Measurements from ENCODE around the gene PLXNA4. TPM values are rescaled to one million over a fixed set of nuclear protein-coding genes. Genes with fewer than 3 reads are reported as not detected.

The PLXNA4 gene
- total RNA-seq, 4 donors from 2014 or later: 0.49 to 7.1 (median 2.0) TPM

DNA sequence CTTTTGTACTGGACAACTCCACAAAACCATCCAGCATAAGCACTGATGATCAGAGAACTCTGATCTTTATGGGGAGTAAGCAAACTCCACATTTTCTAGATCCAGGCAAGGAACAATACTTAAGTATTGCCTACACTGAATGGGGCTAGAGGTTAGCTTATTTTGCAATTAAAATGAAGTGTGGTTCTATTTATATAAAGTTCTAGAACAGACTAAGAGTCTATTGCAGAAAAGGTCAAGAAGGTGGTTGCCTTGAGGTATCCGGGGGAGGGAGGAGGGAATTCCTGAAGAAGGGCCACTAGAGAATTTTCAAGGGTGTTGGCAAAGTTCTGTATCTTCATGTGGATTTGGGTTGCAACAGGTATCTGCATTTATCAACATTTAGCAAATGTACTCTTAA is 477.9 kb downstream of the PLXNA4 start:
- Histone ChIP-seq H3K36me3 (no peaks in the 10 kb centered on the region), H3K4me1 (no peaks in the 10 kb centered on the region), H3K27ac (no peak overlapping the region), H3K27me3 (peaks cover 0 to 27% (median 0%) of the 10 kb centered on the region in 4 donors), H3K9me3 (no peaks in the 10 kb centered on the region), H3K4me3 (no peak overlapping the region)
- TF ChIP-seq POLR2A (IDR thresholded peaks at IDR 0.05) (no peak), CTCF (IDR thresholded peaks at IDR 0.05) (no peak)
- 47 to 75% methylated on average over 1 of the region's 1 CpG for WGBS, 2 donors
- intact Hi-C loops (cut with DNase I): no loop called here
- no peak for DNase-seq

DNA sequence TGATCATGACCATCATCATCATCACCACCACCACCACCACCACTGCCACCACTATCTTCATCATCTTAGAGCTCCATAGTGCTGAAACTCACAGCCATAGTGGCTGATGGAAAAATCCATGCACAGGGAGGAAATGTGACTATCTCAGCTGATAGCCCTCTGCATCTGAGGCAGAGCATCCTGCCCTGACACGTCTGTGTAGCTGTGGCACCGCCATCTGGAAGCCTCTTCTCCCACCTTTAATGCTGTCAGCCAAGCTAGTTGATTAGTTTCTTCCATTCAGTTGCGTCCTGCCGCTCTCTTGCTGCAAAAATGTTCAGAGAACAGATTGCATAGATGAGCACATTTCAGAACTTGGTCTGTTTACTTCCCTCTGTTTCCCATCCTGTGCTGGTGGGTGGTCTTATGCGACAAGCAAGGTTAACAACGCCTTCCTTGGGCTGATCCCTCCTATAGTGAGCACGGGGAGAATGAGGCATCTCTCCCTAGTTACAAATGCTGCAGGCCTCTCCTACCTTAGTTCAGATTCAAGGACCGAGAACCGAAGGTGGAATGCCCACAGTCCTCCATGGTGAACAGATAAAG is 478.6 kb downstream of the PLXNA4 start:
- TF ChIP-seq POLR2A (IDR thresholded peaks at IDR 0.05): no peak
- WGBS, 2 donors: 58 to 64% methylated on average over 8 to 9 of the region's 9 CpGs

GRCh38 chr7:132095111-132095765 is 481.0 kb downstream of the PLXNA4 start:
- no peaks in the 10 kb centered on the region for H3K36me3 ChIP-seq
- intact Hi-C loops (cut with DNase I): no loop called here
- no peak overlapping the region for H3K4me3 ChIP-seq
- 55 to 96% methylated on average over 2 to 5 of the region's 5 CpGs for WGBS, 2 donors
- no peak for DNase-seq
- no peaks in the 10 kb centered on the region for H3K4me1 ChIP-seq
- H3K27ac ChIP-seq: no peak overlapping the region
- H3K9me3 ChIP-seq: no peaks in the 10 kb centered on the region
- H3K27me3 ChIP-seq: peaks cover 0 to 37% (median 0%) of the 10 kb centered on the region in 4 donors
- TF ChIP-seq CTCF (IDR thresholded peaks at IDR 0.05): no peak

More for the DNA sequence above, 478.6 kb downstream of the PLXNA4 start:
- DNase-seq: no peak
- Histone ChIP-seq H3K4me3 (no peak overlapping the region), H3K27me3 (peaks cover 0 to 28% (median 0%) of the 10 kb centered on the region in 4 donors), H3K4me1 (no peaks in the 10 kb centered on the region), H3K9me3 (no peaks in the 10 kb centered on the region), H3K27ac (no peak overlapping the region), H3K36me3 (no peaks in the 10 kb centered on the region)
- intact Hi-C loops (cut with DNase I): no loop called here

GRCh38 chr7:132092106-132092505 is 484.2 kb downstream of the PLXNA4 start:
- Histone ChIP-seq H3K27ac (no peak overlapping the region), H3K9me3 (no peaks in the 10 kb centered on the region), H3K4me3 (no peak overlapping the region), H3K36me3 (no peaks in the 10 kb centered on the region), H3K4me1 (no peaks in the 10 kb centered on the region), H3K27me3 (peaks cover 0 to 27% (median 0%) of the 10 kb centered on the region in 4 donors)
- DNase-seq: no peak
- intact Hi-C loops (cut with DNase I): no loop called here
- 33 to 55% methylated on average over 2 to 3 of the region's 4 CpGs for WGBS, 2 donors
- TF ChIP-seq CTCF (IDR thresholded peaks at IDR 0.05): no peak
- TF ChIP-seq POLR2A (IDR thresholded peaks at IDR 0.05): no peak

GRCh38 chr7:132091706-132092105 is 484.6 kb downstream of the PLXNA4 start:
- H3K36me3 ChIP-seq: no peaks in the 10 kb centered on the region
- no peaks in the 10 kb centered on the region for H3K4me1 ChIP-seq
- DNase-seq: no peak
- no peaks in the 10 kb centered on the region for H3K9me3 ChIP-seq
- TF ChIP-seq CTCF (IDR thresholded peaks at IDR 0.05): no peak
- TF ChIP-seq POLR2A (IDR thresholded peaks at IDR 0.05): no peak
- peaks cover 0 to 27% (median 0%) of the 10 kb centered on the region in 4 donors for H3K27me3 ChIP-seq
- intact Hi-C loops (cut with DNase I): no loop called here
- no peak overlapping the region for H3K4me3 ChIP-seq
- WGBS, 2 donors: 55 to 56% methylated on average over 1 of the region's 1 CpG
- H3K27ac ChIP-seq: no peak overlapping the region
